ENCODE results near the gene SLC1A3.
A peak's percentile ranks its signal among the peaks of the same experiment; 100 is the strongest.

SLC1A3 gene

DNA sequence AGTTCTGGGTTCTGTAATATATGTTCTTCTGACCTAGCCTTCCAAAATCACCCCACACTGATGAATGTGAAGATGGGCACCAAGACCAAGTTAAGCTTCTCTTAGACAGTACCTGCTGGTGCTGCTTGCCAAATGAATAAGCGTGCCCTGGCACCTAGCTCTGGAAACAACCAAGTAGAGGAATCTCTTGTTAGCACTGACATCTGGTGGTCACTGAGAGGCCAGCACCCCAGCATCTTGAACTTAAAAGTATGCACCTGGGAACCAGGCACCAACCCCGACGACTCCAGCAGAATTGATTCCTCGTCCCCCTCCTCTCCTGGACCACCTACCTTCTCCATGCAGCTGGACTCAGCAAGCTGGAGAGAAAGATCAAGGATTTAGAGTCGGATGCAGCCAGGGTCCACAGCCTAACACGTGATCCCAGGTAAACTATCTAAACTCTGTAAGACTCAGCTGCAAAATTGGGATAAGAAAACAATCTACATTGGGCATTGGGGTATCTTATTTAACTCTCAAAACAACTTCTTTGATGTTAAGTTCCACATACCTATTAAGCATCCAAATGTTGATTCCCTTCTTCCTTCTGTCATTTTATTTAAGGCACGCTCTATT is 89.8 kb downstream of the SLC1A3 start:
- peak; percentile 59 for DNase-seq (ENCODE audit: low spot score)
- TF ChIP-seq, protein P1, sequence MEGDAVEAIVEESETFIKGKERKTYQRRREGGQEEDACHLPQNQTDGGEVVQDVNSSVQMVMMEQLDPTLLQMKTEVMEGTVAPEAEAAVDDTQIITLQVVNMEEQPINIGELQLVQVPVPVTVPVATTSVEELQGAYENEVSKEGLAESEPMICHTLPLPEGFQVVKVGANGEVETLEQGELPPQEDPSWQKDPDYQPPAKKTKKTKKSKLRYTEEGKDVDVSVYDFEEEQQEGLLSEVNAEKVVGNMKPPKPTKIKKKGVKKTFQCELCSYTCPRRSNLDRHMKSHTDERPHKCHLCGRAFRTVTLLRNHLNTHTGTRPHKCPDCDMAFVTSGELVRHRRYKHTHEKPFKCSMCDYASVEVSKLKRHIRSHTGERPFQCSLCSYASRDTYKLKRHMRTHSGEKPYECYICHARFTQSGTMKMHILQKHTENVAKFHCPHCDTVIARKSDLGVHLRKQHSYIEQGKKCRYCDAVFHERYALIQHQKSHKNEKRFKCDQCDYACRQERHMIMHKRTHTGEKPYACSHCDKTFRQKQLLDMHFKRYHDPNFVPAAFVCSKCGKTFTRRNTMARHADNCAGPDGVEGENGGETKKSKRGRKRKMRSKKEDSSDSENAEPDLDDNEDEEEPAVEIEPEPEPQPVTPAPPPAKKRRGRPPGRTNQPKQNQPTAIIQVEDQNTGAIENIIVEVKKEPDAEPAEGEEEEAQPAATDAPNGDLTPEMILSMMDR (IDR thresholded peaks at IDR 0.05; ENCODE audit: extremely low read depth, missing control alignments): peak; percentile 46

DNA sequence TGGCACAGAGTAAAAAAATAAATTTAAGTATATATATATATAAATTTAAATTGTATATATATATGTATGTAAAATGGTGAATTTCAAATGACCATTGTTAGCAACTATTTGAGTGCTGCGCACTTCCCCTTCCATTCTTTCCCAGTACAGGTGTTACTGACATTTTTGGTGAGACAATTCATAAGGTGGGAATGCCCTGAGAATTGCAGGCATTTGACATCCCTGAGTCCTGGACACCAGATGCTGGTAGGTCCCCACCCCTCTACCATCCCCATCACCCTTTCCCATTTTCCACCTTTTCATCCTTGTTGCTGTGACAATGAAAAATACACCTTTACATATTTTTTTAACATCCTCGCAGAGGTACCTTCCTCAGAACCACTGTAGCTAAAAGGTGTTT is 91.6 kb downstream of the SLC1A3 start:
- DNase-seq (ENCODE audit: low spot score): no peak
- TF ChIP-seq, protein P1 (IDR thresholded peaks at IDR 0.05; ENCODE audit: extremely low read depth, missing control alignments): no peak

DNA sequence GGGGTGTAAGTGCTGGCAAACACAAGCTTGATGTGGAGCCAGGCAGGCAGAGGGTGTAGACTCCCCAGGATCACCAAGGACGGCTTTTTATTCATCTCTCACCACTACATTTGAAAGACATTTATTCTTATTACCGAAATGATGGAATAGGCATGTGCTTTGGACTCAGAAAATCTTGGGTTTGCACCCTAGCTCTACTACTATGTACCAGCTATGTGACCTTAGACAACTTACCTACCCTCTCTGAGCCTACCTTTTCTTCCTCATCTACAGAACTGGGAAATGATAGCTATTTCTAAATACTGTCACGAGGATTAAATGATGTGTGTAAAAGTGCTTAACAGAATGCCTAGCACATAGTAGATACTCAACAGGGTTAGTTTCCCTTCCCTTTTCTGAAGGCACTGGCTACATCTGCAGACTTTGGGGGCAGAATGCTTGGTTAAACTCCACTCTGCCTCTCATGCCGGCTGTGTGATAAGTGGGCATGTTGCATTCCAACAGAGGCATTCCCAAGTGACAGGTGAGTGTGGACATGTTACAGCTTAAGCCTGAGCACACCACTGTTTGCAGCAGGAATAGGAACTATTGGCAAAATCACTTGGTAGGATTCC is 94.8 kb downstream of the SLC1A3 start:
- TF ChIP-seq, protein P1 (IDR thresholded peaks at IDR 0.05; ENCODE audit: extremely low read depth, missing control alignments): no peak

DNA sequence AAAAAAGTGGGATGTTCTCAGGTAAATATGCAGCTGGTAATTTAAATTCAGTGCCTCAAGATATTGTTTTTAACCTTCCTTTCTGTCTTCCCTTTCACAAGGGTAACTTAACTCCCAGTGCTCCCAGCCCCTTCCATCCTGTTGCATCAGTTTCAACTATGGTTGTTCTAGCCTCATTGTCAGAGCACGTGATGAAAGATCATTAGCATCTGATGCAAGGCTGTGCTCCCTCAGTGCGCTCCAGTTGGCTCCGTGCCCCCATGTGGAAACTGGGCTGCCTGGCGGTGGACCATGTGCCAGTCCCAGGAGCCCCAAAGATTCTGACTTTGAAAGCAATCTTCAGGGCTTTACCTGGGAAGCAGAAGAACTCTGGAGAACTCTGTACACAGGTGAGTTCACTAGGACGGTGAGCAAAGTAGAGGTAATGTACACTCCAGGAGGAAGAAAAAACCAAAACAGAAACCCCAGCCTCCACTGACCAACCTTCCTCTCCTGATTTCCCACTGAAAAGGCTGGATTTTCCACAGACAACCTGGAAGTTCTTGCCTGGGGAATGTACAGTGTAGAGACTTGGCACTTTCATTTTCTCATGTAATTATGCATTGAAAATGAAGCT is 96.9 kb downstream of the SLC1A3 start:
- TF ChIP-seq, protein P1 (IDR thresholded peaks at IDR 0.05; ENCODE audit: extremely low read depth, missing control alignments): no peak
- DNase-seq (ENCODE audit: low spot score): no peak

More for the DNA sequence above, 94.8 kb downstream of the SLC1A3 start:
- peak; percentile 27 for DNase-seq (ENCODE audit: low spot score)

DNA sequence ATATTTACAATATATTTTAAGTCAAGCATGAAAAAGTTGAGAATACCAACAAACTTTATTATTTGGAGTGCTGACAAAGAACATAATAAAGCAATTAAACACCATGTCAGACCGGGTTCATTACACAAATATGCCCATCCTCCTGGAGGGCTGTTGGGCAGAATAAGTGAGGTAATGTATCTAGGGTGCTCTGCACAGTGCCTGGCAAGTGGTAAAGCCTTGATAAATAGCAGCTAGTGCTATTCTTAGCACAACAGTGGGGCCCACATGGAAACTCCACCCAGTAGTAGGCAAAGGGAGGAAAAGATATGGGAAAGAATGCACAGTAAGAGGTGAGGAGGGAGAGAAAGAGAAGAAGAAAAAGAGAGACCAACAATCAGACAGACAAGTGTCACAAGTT is 97.7 kb downstream of the SLC1A3 start:
- TF ChIP-seq, protein P1 (IDR thresholded peaks at IDR 0.05; ENCODE audit: extremely low read depth, missing control alignments): no peak
- DNase-seq (ENCODE audit: low spot score): no peak

DNA sequence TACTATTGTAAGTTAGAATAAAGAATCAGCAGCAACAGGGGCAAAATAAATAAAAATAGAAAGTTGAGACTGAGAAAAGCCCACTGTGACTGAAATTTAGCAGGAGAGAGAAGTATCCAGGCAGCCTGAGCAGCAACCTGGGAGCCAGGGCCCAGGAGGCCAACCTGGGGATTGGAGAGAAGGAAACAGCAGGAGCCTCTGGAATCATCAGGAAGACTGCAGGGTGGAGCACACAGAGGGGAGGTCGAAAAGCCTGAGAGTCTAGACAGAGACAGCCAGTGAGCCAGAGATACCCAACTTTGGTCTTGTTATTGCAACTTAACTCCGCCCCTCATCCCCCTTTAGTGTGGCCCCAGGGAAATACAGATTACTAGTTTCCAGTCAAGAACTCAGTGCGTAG is 98.6 kb downstream of the SLC1A3 start:
- TF ChIP-seq, protein P1 (IDR thresholded peaks at IDR 0.05; ENCODE audit: extremely low read depth, missing control alignments): no peak
- DNase-seq (ENCODE audit: low spot score): no peak

DNA sequence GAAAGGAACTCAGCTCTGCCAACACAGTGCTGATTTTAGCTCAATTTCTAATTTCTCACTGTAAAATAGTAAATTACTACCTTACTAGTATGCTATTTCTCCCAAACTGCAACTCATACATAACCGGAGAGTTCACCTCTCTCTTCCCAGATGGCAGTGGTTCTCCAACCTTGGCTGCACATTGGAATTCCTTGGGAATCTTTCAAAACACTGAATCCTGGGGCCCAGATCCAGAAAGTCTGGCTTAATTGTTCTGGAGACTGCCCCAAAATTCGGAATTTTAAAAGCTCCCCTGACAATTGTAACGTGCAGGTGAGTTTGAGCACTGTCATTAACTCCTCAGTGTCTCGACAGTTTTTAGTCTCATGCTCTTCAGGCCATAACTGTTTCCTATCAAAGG is 100.3 kb downstream of the SLC1A3 start:
- no peak for DNase-seq (ENCODE audit: low spot score)
- TF ChIP-seq, protein P1 (IDR thresholded peaks at IDR 0.05; ENCODE audit: extremely low read depth, missing control alignments): no peak

All from GM20000 (cell line).